K562 (cell line): ENCODE results near the gene RALGAPA2. TPM values are rescaled to one million over a fixed set of nuclear protein-coding genes. Genes with fewer than 3 reads are reported as not detected.

Source experiments
- ATAC-seq: fragments of 200-7000 bp; cut with Tn5 transposase; 3 replicates; pipeline ENCODE4 v1.9.1; 2020; ENCODE audit warnings: moderate library complexity
- BruUV-seq: library from RNA; stranded (reverse); fragments of 400-500 nt; replicated peaks from 2 replicates; lab custom pipeline; 2021; lab: Mats Ljungman, UMichigan
- CTCF ChIA-PET: fragments of 300-600 bp; formaldehyde crosslinking; extraction: SDS; loops from one replicate; lab custom pipeline; 2021; ENCODE audit warnings: low intra/inter-chr PET ratio; lab: Yijun Ruan, JAX
- POLR2A ChIA-PET: fragments of 300-600, 350-650 bp; sonication (Branson Sonifier 250); formaldehyde crosslinking; extraction: SDS; loops from one replicate; lab custom pipeline; 2021; ENCODE audit warnings: antibody characterized with exemption, inconsistent platforms; lab: Yijun Ruan, JAX
- DNase-seq, 4 experiments: peaks; one replicate each; pipeline versions ENCODE4 v3.0.0 to v3.0.0-alpha.2; 2011 to 2018; ENCODE audit warnings: low spot score in 3 of 4, mixed read lengths in 3 of 4; ENCODE audit errors: extremely low read depth in 1 of 4
- FAIRE-seq: peaks from 2 replicates; lab custom pipeline; 2011; peaks lifted over from hg19 to GRCh38; lab: Jason Lieb, UNC
- H2AFZ ChIP-seq: 2 replicates; pipeline ENCODE4 v1.6.0; 2011; ENCODE audit warnings: low read depth, low read length, control low read depth, inconsistent platforms
- H3K27ac ChIP-seq: fragments of 200-600 bp; 3 replicates; pipeline ENCODE4 v1.8.0; 2011; ENCODE audit warnings: low read depth, mild to moderate bottlenecking, control low read depth, inconsistent platforms, low read length, moderate library complexity, mixed read lengths; ENCODE audit errors: extremely low read depth
- H3K27me3 ChIP-seq, 2 experiments: fragments of 300-600 bp in 1 of 2; 2 replicates in 1 of 2; 3 replicates in 1 of 2; pipeline versions ENCODE4 v1.6.0 to v1.8.0; 2011; ENCODE audit warnings: inconsistent platforms in 2 of 2, low read length in 2 of 2, mild to moderate bottlenecking in 1 of 2, mixed read lengths in 1 of 2, moderate library complexity in 1 of 2; ENCODE audit not compliant: control insufficient read depth in 2 of 2, insufficient read depth in 2 of 2
- H3K36me3 ChIP-seq: fragments of 300-600 bp; 3 replicates; pipeline ENCODE4 v1.8.0; 2011; ENCODE audit warnings: mild to moderate bottlenecking, low read length, inconsistent platforms; ENCODE audit not compliant: control insufficient read depth, insufficient read depth
- H3K4me1 ChIP-seq, 2 experiments: fragments of 200-600 bp in 1 of 2; replicated peaks in 1 of 2; 2 replicates in 1 of 2; 3 replicates in 1 of 2; pipeline versions ENCODE4 v1.5.1 to v1.8.0; 2011; ENCODE audit warnings: inconsistent platforms in 2 of 2, low read length in 2 of 2, mild to moderate bottlenecking in 1 of 2, mixed read lengths in 1 of 2, moderate library complexity in 1 of 2; ENCODE audit not compliant: control insufficient read depth in 2 of 2, insufficient read depth in 2 of 2
- H3K4me2 ChIP-seq: 2 replicates; pipeline ENCODE4 v1.6.1; 2011; ENCODE audit warnings: low read length, control low read depth, inconsistent platforms, mixed read lengths; ENCODE audit not compliant: insufficient read depth
- H3K4me3 ChIP-seq: fragments of 200-600 bp; sonication (generic), shearing (Covaris generic); 2 replicates; pipeline ENCODE4 v1.5.1; 2016; ENCODE audit warnings: control low read depth, inconsistent platforms
- H3K79me2 ChIP-seq: fragments of 200-600 bp; 3 replicates; pipeline ENCODE4 v1.8.0; 2011; ENCODE audit warnings: low read length, inconsistent platforms; ENCODE audit not compliant: control insufficient read depth, insufficient read depth
- H3K9ac ChIP-seq, 2 experiments: 2 replicates each; pipeline versions ENCODE4 v1.6.0 to v1.6.1; 2011; ENCODE audit warnings: low read depth in 2 of 2, low read length in 2 of 2, control low read depth in 1 of 2, inconsistent platforms in 1 of 2, mild to moderate bottlenecking in 1 of 2, mixed read lengths in 1 of 2; ENCODE audit not compliant: insufficient read depth in 1 of 2
- H3K9me1 ChIP-seq: one replicate; pipeline ENCODE4 v1.6.0; 2011; ENCODE audit warnings: inconsistent platforms, mild to moderate bottlenecking, low read length, moderate library complexity; ENCODE audit not compliant: control insufficient read depth, insufficient read depth
- H3K9me3 ChIP-seq: replicated peaks from 2 replicates; pipeline ENCODE4 v1.5.1; 2011; ENCODE audit warnings: low read depth, low read length, inconsistent platforms; ENCODE audit not compliant: control insufficient read depth, insufficient read depth
- H4K20me1 ChIP-seq: replicated peaks from 2 replicates; pipeline ENCODE4 v1.6.1; 2011; ENCODE audit warnings: low read length, inconsistent platforms, mixed read lengths; ENCODE audit not compliant: control insufficient read depth, insufficient read depth
- ARID4B ChIP-seq: sonication (generic); formaldehyde crosslinking; IDR thresholded peaks from 2 replicates; pipeline ENCODE4 v1.8.0; 2022; ENCODE audit warnings: mild to moderate bottlenecking, missing genetic modification reagents
- ATF7 ChIP-seq: fragments of 450-650 bp; IDR thresholded peaks from 2 replicates; pipeline ENCODE4 v1.7.1; 2014; ENCODE audit warnings: mild to moderate bottlenecking, moderate library complexity
- HBP1 ChIP-seq: fragments of 450-650 bp; formaldehyde crosslinking; IDR thresholded peaks from 2 replicates; pipeline ENCODE4 v1.4.0; 2022; ENCODE audit warnings: missing genetic modification characterization
- KLF6 ChIP-seq: fragments of 250-450 bp; sonication (Bioruptor Pico); IDR thresholded peaks from 2 replicates; pipeline ENCODE4 v1.4.0; 2020; ENCODE audit warnings: mild to moderate bottlenecking, moderate library complexity, borderline replicate concordance
- MYNN ChIP-seq, 2 experiments: sonication (generic); formaldehyde crosslinking in 1 of 2; IDR thresholded peaks; 2 replicates each; pipeline versions ENCODE4 v1.5.0 to v1.6.1; 2016 to 2020; ENCODE audit warnings: antibody characterized with exemption in 1 of 2, missing genetic modification reagents in 1 of 2
- NR1H2 ChIP-seq: sonication (generic); formaldehyde crosslinking; IDR thresholded peaks from 2 replicates; pipeline ENCODE4 v1.4.0; 2020; ENCODE audit warnings: mild to moderate bottlenecking, missing genetic modification reagents
- POLR3G ChIP-seq: IDR thresholded peaks from 2 replicates; pipeline ENCODE4 v1.6.1; 2011; ENCODE audit not compliant: insufficient read length, insufficient replicate concordance; ENCODE audit errors: extremely low read depth
- PRPF4 ChIP-seq: fragments of 200-400 bp; formaldehyde crosslinking; IDR thresholded peaks from one replicate; pipeline ENCODE4 v1.6.1; 2017; ENCODE audit warnings: low read length, low read depth, mild to moderate bottlenecking; ENCODE audit not compliant: insufficient read depth, poor library complexity, severe bottlenecking
- TCF7 ChIP-seq: sonication (generic); IDR thresholded peaks from 2 replicates; pipeline ENCODE4 v1.6.1; 2016; ENCODE audit warnings: antibody characterized with exemption, borderline replicate concordance
- ZNF277 ChIP-seq: fragments of 250-450 bp; sonication (Bioruptor Pico); IDR thresholded peaks from 2 replicates; pipeline ENCODE4 v1.8.0; 2022; ENCODE audit warnings: inconsistent platforms, mild to moderate bottlenecking, moderate library complexity, borderline replicate concordance
- ZNF316 ChIP-seq: fragments of 450-650 bp; IDR thresholded peaks from 2 replicates; pipeline ENCODE4 v1.6.1; 2016
- ZNF354B ChIP-seq: fragments of 250-450 bp; sonication (Bioruptor Pico); IDR thresholded peaks from 2 replicates; pipeline ENCODE4 v1.4.0; 2020
- ZNF511 ChIP-seq: sonication (generic); formaldehyde crosslinking; IDR thresholded peaks from 2 replicates; pipeline ENCODE4 v1.8.0; 2022; ENCODE audit warnings: mild to moderate bottlenecking, missing genetic modification reagents
- ZNF764 ChIP-seq: fragments of 250-450 bp; sonication (Bioruptor Pico); IDR thresholded peaks from 2 replicates; pipeline ENCODE4 v1.4.0; 2020; ENCODE audit warnings: low read depth, mild to moderate bottlenecking, moderate library complexity
- WGBS: fragments of 100-300 bp; shearing (Covaris generic); methylation state at CpG from one replicate; pipeline ENCODE4 v1.1.6; 2016; ENCODE audit warnings: low coverage, mixed read lengths; ENCODE audit not compliant: insufficient coverage; ENCODE audit errors: missing lambda C conversion rate; 5-methylcytosine and 5-hydroxymethylcytosine counted together
- in situ Hi-C: fragments of 300-500 bp; cut with MboI; formaldehyde crosslinking; loops from 4 replicates; pipeline ENCODE4 v1.15.0; 2018; ENCODE audit warnings: inconsistent platforms, mixed read lengths
- intact Hi-C: fragments of 100-400 bp; cut with micrococcal nuclease; formaldehyde crosslinking; loops from 2 replicates; pipeline ENCODE4 v1.14.2; 2022
- polyA plus RNA-seq, 8 experiments: library from polyadenylated mRNA; depleted of rRNA in 4 of 8; stranded (reverse) in 5 of 8; unstranded in 3 of 8; fragments of >200 nt; fragmentation: Nextera tagmentation in 2 of 8; fragmentation: Illumina TruSeq in 1 of 8; extraction: Ambion mirVana in 2 of 8; extraction: Trizol in 1 of 8; gene quantifications; 2 replicates each; pipeline versions ENCODE4 v1.2.1 to v1.2.3, GENCODE V29; 2011 to 2014; ENCODE audit warnings: inconsistent platforms in 1 of 8, missing spikeins in 1 of 8
- total RNA-seq, 7 experiments: library from RNA; depleted of rRNA in 6 of 7; stranded (reverse); fragments of >200 nt in 6 of 7; fragmentation: Illumina TruSeq in 2 of 7; extraction: Trizol in 2 of 7; gene quantifications; 2 replicates each; pipeline versions ENCODE4 v1.2.1 to v1.2.3, GENCODE V29; 2011 to 2021; ENCODE audit warnings: low replicate concordance in 1 of 7

Gene RALGAPA2
- total and polyA plus RNA-seq, 9 of the 15 experiments (the other 6 are each of a cell fraction or from before 2014, with no cell fraction given): 0.35 to 2.7 (median 1.4) TPM

- CTCF ChIA-PET: no interaction called here
- ATAC-seq: no peak
- no peaks in the 10 kb centered on the region for H3K4me1 ChIP-seq
Measured at GRCh38 chr20:20729563-20729962, 17.1 kb upstream of the RALGAPA2 start.

More at GRCh38 chr20:20729563-20729962, 17.1 kb upstream of the RALGAPA2 start:
- POLR2A ChIA-PET: interaction anchor here (0.6 kb wide), 1 partner anchor 640 kb away, joined by 3 read pairs; no protein-coding TSS in a partner anchor
- intact Hi-C loops (no loop called here), in situ Hi-C loops (no loop called here)
- H3K4me3 ChIP-seq: no peak overlapping the region
- no peaks in the 10 kb centered on the region for H3K79me2 ChIP-seq
- no peaks in the 10 kb centered on the region for H3K36me3 ChIP-seq
- TF ChIP-seq ZNF316 (no peak), POLR3G (no peak), ZNF277 (CRISPR knock-in tag) (no peak), TCF7 (no peak), MYNN (IDR thresholded peaks at IDR 0.05) (no peak), MYNN (CRISPR knock-in tag; IDR thresholded peaks at IDR 0.05) (no peak), ZNF764 (no peak), KLF6 (CRISPR knock-in tag) (no peak), ATF7 (no peak), ARID4B (CRISPR knock-in tag) (no peak), NR1H2 (CRISPR knock-in tag) (no peak), ZNF354B (no peak), HBP1 (CRISPR knock-in tag) (no peak), ZNF511 (CRISPR knock-in tag) (no peak), PRPF4 (no peak)
- no peak overlapping the region for H2AFZ ChIP-seq
- H3K9me1 ChIP-seq: no peaks in the 10 kb centered on the region
- H3K27me3 ChIP-seq: peaks cover 0 to 13% of the 10 kb centered on the region in 2 experiments; a peak in 1 of 5 replicates
- H3K9ac ChIP-seq: no peak overlapping the region
- no peak overlapping the region for H3K27ac ChIP-seq
- no peaks in the 10 kb centered on the region for H4K20me1 ChIP-seq
- no TSS peak for BruUV-seq
- 3% methylated on average over 3 of the region's 3 CpGs for WGBS
- DNase-seq: no peak
- no peak overlapping the region for H3K4me2 ChIP-seq
- no peak for FAIRE-seq
- H3K9me3 ChIP-seq: no peaks in the 10 kb centered on the region
